GM19099 (cell line): ENCODE data around the gene CIB4.

Experiments used
- POLR2A ChIP-seq: IDR thresholded peaks from 3 replicates; pipeline ENCODE4 v1.6.1; 2011; ENCODE audit warnings: low read depth; ENCODE audit not compliant: insufficient read length; ENCODE audit errors: extremely low read depth

Gene CIB4

GRCh38 chr2:26558271-26559043 lies 82.7 kb downstream of the CIB4 start:
- no peak for TF ChIP-seq POLR2A

GRCh38 chr2:26557244-26557925 lies 83.8 kb downstream of the CIB4 start:
- no peak for TF ChIP-seq POLR2A

GRCh38 chr2:26556309-26557243 lies 84.6 kb downstream of the CIB4 start:
- no peak for TF ChIP-seq POLR2A

- TF ChIP-seq POLR2A, result no peak
Measured at GRCh38 chr2:26555246-26556133, 85.7 kb downstream of the CIB4 start.

- TF ChIP-seq POLR2A, result no peak
Measured at GRCh38 chr2:26552641-26553374, 88.4 kb downstream of the CIB4 start.

GRCh38 chr2:26550276-26551015 lies 90.7 kb downstream of the CIB4 start:
- no peak for TF ChIP-seq POLR2A

GRCh38 chr2:26542676-26543505 lies 98.3 kb downstream of the CIB4 start:
- no peak for TF ChIP-seq POLR2A

GRCh38 chr2:26542194-26542455 lies 99.0 kb downstream of the CIB4 start:
- no peak for TF ChIP-seq POLR2A

- TF ChIP-seq POLR2A, result no peak
Measured at GRCh38 chr2:26541401-26542193, 99.6 kb downstream of the CIB4 start.

- no peak for TF ChIP-seq POLR2A
Measured at GRCh38 chr2:26540961-26541360, 100.2 kb downstream of the CIB4 start.

- TF ChIP-seq POLR2A, result no peak
Measured at GRCh38 chr2:26540306-26540705, 100.9 kb downstream of the CIB4 start.
